ENCODE data around the gene ALPL.

ALPL gene

DNA sequence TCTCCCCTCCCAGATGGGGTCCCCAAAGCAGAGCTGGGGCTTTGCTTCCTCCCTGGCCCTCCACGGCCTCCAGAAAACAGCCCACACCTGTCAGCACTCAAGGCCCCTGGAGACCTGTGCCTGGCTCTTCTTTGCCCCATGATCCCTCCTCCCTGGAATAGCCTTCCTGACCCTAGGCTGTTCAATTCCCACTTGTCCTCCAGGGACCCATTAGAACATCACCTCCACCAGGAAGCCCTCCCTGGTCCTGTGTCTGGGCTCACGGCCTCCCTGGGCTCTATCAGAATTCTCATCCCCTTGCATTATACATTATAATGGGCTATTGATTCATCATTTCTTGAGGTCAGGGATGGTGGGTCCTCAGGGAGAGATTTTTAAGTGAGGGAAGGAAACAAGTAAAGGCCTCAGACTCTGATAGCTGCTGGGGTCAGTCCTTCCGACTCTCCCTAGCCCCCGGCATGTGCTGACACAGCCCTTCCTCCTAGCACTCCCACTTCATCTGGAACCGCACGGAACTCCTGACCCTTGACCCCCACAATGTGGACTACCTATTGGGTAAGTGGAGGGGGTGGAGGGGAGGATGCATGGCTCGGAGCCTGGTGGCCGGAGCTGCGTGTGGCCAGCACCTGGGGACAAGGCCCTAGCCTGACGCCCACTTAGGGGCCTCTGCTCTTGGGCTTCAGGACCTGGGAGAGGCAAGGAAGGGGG is 60.8 kb downstream of the ALPL start:
- TF ChIP-seq, protein P1, sequence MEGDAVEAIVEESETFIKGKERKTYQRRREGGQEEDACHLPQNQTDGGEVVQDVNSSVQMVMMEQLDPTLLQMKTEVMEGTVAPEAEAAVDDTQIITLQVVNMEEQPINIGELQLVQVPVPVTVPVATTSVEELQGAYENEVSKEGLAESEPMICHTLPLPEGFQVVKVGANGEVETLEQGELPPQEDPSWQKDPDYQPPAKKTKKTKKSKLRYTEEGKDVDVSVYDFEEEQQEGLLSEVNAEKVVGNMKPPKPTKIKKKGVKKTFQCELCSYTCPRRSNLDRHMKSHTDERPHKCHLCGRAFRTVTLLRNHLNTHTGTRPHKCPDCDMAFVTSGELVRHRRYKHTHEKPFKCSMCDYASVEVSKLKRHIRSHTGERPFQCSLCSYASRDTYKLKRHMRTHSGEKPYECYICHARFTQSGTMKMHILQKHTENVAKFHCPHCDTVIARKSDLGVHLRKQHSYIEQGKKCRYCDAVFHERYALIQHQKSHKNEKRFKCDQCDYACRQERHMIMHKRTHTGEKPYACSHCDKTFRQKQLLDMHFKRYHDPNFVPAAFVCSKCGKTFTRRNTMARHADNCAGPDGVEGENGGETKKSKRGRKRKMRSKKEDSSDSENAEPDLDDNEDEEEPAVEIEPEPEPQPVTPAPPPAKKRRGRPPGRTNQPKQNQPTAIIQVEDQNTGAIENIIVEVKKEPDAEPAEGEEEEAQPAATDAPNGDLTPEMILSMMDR (IDR thresholded peaks at IDR 0.05; ENCODE audit: extremely low read depth, missing control alignments) = no peak
- DNase-seq (ENCODE audit: low spot score) = no peak

DNA sequence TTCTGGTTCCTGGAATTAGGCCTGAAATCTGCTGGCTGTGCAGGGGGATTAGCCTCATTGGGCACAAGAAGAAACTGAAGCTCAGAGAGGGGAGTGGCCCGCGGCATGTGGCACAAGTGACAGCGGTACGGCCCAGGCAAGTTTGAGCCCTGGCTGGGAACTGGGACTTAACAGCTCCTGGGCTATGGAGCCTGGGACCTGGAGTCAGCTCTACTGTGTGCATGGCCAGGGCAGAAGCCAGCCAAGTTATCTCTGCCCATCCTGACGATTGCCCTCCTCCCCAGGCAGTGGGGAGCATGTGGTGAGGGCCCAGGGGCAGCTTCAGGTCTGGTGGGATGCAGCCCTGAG is 61.3 kb downstream of the ALPL start:
- no peak for DNase-seq (ENCODE audit: low spot score)
- TF ChIP-seq, protein P1 (IDR thresholded peaks at IDR 0.05; ENCODE audit: extremely low read depth, missing control alignments) = no peak

DNA sequence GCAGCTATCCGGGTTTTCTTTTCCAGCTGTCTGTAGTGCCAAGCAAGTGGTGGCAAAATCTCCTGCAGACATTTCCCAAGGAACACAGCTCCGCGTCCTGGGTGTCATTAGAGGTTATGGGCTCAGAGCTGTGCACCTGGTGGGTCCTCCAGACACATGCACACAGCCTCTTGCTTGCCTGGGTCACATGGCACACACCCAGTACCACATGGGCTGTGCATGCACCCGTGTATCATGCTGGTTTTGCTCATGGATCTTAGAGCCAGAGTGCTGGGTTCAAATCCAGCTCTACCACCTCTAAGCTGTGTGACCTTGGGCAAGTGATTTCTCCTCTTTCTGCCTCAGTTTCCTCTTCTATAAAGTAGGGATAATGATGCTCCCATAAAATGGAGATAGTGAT is 61.7 kb downstream of the ALPL start:
- DNase-seq (ENCODE audit: low spot score) = no peak
- TF ChIP-seq, protein P1 (IDR thresholded peaks at IDR 0.05; ENCODE audit: extremely low read depth, missing control alignments) = no peak

DNA sequence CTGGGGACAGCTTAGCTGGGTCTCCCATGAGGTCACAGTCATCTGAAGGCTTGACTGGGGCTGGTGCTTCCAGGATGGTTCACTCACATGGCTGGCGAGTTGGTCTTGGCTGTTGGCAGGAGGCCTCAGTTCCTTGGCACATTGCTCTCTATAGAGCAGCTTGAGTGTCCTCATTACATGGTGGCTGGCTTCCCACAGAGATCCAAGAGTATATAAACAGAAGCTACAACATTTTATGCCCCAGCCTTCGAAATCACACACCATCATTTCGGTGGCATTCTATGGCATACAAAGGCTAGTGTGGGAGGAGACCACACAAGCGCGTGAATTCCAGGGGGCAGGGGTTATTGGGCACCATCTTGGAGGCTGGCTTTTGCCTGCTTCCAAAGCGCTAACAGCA is 63.0 kb downstream of the ALPL start:
- no peak for DNase-seq (ENCODE audit: low spot score)
- TF ChIP-seq, protein P1 (IDR thresholded peaks at IDR 0.05; ENCODE audit: extremely low read depth, missing control alignments) = no peak

DNA sequence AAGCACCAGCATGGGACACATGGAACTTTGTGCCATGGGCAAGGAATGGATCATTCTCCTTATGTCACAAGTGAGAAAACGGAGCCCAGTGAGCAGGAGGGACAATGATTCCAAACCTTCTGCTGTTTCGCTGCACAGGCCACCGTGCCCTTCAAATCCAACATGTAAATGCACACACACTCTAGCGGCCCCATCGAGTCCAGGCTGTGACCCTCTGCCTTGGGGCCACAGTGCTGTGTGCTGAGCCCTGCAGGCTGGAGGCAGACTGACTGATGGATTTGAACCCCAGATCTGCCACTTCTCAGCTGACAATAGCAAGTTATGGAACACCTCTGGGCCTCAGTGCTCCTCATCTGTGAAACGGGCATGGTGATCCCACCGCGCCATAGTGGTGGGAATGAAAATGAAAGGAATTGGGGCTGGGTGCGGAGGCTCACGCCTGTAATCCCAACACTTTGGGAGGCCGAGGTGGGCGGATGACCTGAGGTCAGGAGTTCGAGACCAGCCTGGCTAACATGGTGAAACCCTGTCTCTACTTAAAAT is 63.6 kb downstream of the ALPL start:
- TF ChIP-seq, protein P1 (IDR thresholded peaks at IDR 0.05; ENCODE audit: extremely low read depth, missing control alignments) = no peak
- DNase-seq (ENCODE audit: low spot score) = no peak

DNA sequence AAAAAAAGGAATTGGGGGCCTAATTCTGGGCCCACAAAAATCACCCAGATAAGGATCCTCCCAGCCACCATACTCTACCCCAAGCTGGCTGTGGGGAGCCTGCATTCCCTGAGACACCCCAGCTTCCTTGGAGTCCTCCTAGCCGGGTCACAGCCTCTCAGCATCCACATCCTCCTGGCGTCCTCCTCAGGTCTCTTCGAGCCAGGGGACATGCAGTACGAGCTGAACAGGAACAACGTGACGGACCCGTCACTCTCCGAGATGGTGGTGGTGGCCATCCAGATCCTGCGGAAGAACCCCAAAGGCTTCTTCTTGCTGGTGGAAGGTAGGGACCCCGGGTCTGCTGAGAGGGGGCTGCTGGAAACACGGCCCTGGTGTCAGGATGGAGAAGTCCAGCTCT is 64.3 kb downstream of the ALPL start:
- TF ChIP-seq, protein P1 (IDR thresholded peaks at IDR 0.05; ENCODE audit: extremely low read depth, missing control alignments) = no peak
- DNase-seq (ENCODE audit: low spot score) = no peak

DNA sequence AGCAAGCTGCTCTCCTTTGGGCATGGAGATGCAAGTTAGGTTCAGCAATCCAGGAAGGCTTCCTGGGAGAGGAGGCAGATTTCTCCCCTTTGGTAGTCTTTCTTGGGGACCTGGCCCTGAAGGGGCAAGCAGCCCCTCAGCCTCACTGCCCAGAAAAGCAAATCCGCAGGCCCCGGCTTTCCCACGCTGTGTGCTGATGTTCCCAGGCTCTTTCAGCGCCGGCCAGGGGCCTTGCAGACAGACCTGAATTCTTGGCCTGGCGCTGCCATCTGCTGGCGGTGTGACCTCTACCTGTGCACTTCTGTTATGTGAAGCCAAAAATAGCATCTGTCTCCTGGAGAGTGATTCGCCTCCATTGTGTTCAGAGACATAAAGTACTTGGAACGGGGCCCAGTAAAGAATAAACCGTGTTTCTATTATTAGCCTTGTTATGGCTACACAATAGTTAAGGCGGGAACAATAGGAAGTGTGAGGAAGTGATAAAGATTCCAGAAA is 64.8 kb downstream of the ALPL start:
- TF ChIP-seq, protein P1 (IDR thresholded peaks at IDR 0.05; ENCODE audit: extremely low read depth, missing control alignments) = no peak
- DNase-seq (ENCODE audit: low spot score) = no peak
